Keratinocyte (primary cell): ENCODE measurements around the gene CLCN7. TPM values are rescaled to one million over a fixed set of nuclear protein-coding genes. Genes with fewer than 3 reads are reported as not detected.
"Not testable (repeated sequence)": the region's sequence is repeated elsewhere in the genome, so short reads cannot be mapped to it uniquely, and the experiment has no call there.

Experiments used
- DNase-seq: peaks from one replicate; pipeline ENCODE4 v3.0.0-alpha.2; 2011; ENCODE audit warnings: low read depth, missing footprints, low spot score
- FAIRE-seq: peaks from 2 replicates; lab custom pipeline; 2011; peaks lifted over from hg19 to GRCh38; lab: Jason Lieb, UNC
- H2AFZ ChIP-seq: 2 replicates; pipeline ENCODE4 v1.6.0; 2012; ENCODE audit warnings: low read length, control low read depth, inconsistent platforms; ENCODE audit not compliant: control insufficient read depth
- H3K27ac ChIP-seq: 2 replicates; pipeline ENCODE4 v1.5.1; 2011; ENCODE audit warnings: low read length; ENCODE audit not compliant: control insufficient read depth, insufficient read depth
- H3K27me3 ChIP-seq: 3 replicates; pipeline ENCODE4 v1.6.0; 2011; ENCODE audit warnings: low read length; ENCODE audit not compliant: control insufficient read depth, insufficient read depth; ENCODE audit errors: extremely low read depth
- H3K36me3 ChIP-seq, 2 experiments: 2 replicates in 1 of 2; 3 replicates in 1 of 2; pipeline ENCODE4 v1.5.1; 2011; ENCODE audit warnings: low read length in 2 of 2, mild to moderate bottlenecking in 1 of 2; ENCODE audit not compliant: control insufficient read depth in 2 of 2, insufficient read depth in 2 of 2; ENCODE audit errors: extremely low read depth in 1 of 2
- H3K4me1 ChIP-seq: 3 replicates; pipeline ENCODE4 v1.5.1; 2011; ENCODE audit warnings: low read length; ENCODE audit not compliant: control insufficient read depth, insufficient read depth; ENCODE audit errors: extremely low read depth
- H3K4me2 ChIP-seq: 3 replicates; pipeline ENCODE4 v1.6.0; 2011; ENCODE audit warnings: low read depth, low read length; ENCODE audit not compliant: control insufficient read depth, insufficient read depth; ENCODE audit errors: extremely low read depth
- H3K4me3 ChIP-seq, 3 experiments: fragments of 200-600 bp in 1 of 3; sonication (generic) in 1 of 3; 2 replicates in 2 of 3; 3 replicates in 1 of 3; pipeline ENCODE4 v1.5.1; 2011 to 2016; ENCODE audit warnings: low read length in 3 of 3, mild to moderate bottlenecking in 3 of 3, control low read depth in 2 of 3, inconsistent platforms in 1 of 3, low read depth in 1 of 3, mixed read lengths in 1 of 3, mixed run types in 1 of 3, moderate library complexity in 1 of 3; ENCODE audit not compliant: control insufficient read depth in 2 of 3, insufficient read depth in 2 of 3; ENCODE audit errors: extremely low read depth in 1 of 3
- H3K79me2 ChIP-seq: 2 replicates; pipeline ENCODE4 v1.6.0; 2012; ENCODE audit warnings: low read length; ENCODE audit not compliant: control insufficient read depth, insufficient read depth
- H3K9ac ChIP-seq: 3 replicates; pipeline ENCODE4 v1.6.0; 2011; ENCODE audit warnings: low read length; ENCODE audit not compliant: control insufficient read depth, insufficient read depth; ENCODE audit errors: extremely low read depth
- H3K9me1 ChIP-seq: 3 replicates; pipeline ENCODE4 v1.6.0; 2011; ENCODE audit warnings: low read length; ENCODE audit not compliant: control insufficient read depth, insufficient read depth; ENCODE audit errors: extremely low read depth
- H3K9me3 ChIP-seq: 2 replicates; pipeline ENCODE4 v1.5.1; 2012; ENCODE audit warnings: low read depth, low read length; ENCODE audit not compliant: control insufficient read depth
- H4K20me1 ChIP-seq: 3 replicates; pipeline ENCODE4 v1.6.0; 2011; ENCODE audit warnings: low read length; ENCODE audit not compliant: control insufficient read depth, insufficient read depth; ENCODE audit errors: extremely low read depth
- EZH2 ChIP-seq: IDR thresholded peaks from one replicate; pipeline ENCODE4 v1.6.1; 2012; ENCODE audit warnings: inconsistent platforms, mild to moderate bottlenecking, low read length, moderate library complexity
- dilution Hi-C: fragments of 300-500 bp; cut with MboI; formaldehyde crosslinking; loops from one replicate; pipeline ENCODE4 v1.7.0; 2020; ENCODE audit warnings: low sequenced_read_pairs; ENCODE audit not compliant: extremely low pct_ligation_motif_present
- polyA plus RNA-seq, 5 experiments: library from polyadenylated mRNA; depleted of rRNA in 3 of 5; stranded (reverse) in 3 of 5; stranded (forward) in 1 of 5; unstranded in 1 of 5; fragments of >200 nt; gene quantifications; 1 replicate in 1 of 5; 2 replicates in 3 of 5; 3 replicates in 1 of 5; pipeline versions ENCODE4 v1.2.1 to v1.2.3, GENCODE V29; 2011 to 2012; ENCODE audit warnings: missing spikeins in 2 of 5, low read depth in 1 of 5, low replicate concordance in 1 of 5
- TF ChIP-seq, protein P1 (sequence below), 3 experiments: IDR thresholded peaks in 1 of 3; conservative IDR thresholded peaks in 1 of 3; optimal IDR thresholded peaks in 1 of 3; 2 replicates in 2 of 3; 3 replicates in 1 of 3; pipeline versions ENCODE3 to v1.5.1; 2011; ENCODE audit warnings: low read length in 3 of 3, mild to moderate bottlenecking in 3 of 3, moderate library complexity in 2 of 3, control low read depth in 1 of 3, inconsistent platforms in 1 of 3; ENCODE audit not compliant: insufficient read depth in 2 of 3; ENCODE audit errors: extremely low read depth in 1 of 3

CLCN7 gene
- polyA plus RNA-seq, 1 donor (not counting 4 experiments of a cell fraction or from before 2014, with no cell fraction given), result 13.3 TPM

DNA sequence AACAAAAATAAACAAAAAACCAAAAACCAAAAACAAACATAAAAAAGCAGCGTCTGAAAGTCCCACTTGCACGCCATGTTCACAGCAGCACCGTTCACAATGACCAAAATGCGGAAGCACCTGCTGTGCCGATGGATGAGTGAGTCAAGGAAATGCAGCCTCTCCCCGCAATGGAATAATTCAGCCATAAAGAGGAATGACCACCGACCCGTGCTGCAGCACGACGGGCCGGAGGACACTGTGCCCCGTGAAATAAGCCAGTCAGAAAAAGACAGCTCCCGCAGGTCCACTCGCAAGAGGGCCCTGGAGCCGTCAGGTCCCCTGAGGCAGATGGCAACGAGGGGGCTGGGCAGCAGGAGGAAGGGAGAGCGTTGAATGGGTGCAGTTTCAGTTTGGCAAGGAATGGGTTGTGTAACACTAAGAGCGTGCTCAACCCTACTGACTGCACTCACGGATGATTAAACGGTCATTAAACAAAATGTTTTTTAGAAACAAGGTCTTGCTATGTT is 5.1 kb downstream of the CLCN7 start:
- no peaks in the 10 kb centered on the region for H3K27me3 ChIP-seq
- no peaks in the 10 kb centered on the region for H4K20me1 ChIP-seq
- no peak overlapping the region for H3K9ac ChIP-seq
- dilution Hi-C loops, result no loop called here
- H3K4me3 ChIP-seq, result no peak overlapping the region
- DNase-seq (no peak), FAIRE-seq (no peak)
- no peaks in the 10 kb centered on the region for H3K36me3 ChIP-seq
- peaks cover 59% of the 10 kb centered on the region for H3K79me2 ChIP-seq
- TF ChIP-seq, protein P1, sequence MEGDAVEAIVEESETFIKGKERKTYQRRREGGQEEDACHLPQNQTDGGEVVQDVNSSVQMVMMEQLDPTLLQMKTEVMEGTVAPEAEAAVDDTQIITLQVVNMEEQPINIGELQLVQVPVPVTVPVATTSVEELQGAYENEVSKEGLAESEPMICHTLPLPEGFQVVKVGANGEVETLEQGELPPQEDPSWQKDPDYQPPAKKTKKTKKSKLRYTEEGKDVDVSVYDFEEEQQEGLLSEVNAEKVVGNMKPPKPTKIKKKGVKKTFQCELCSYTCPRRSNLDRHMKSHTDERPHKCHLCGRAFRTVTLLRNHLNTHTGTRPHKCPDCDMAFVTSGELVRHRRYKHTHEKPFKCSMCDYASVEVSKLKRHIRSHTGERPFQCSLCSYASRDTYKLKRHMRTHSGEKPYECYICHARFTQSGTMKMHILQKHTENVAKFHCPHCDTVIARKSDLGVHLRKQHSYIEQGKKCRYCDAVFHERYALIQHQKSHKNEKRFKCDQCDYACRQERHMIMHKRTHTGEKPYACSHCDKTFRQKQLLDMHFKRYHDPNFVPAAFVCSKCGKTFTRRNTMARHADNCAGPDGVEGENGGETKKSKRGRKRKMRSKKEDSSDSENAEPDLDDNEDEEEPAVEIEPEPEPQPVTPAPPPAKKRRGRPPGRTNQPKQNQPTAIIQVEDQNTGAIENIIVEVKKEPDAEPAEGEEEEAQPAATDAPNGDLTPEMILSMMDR (optimal IDR thresholded peaks at IDR 0.05 in 1 of 3, IDR thresholded peaks at IDR 0.05 in 1 of 3, conservative IDR thresholded peaks at IDR 0.05 in 1 of 3; ENCODE audit: extremely low read depth in 1 of 3, insufficient read depth in 2 of 3, low read length in 3 of 3), result no peak
- TF ChIP-seq EZH2, result no peak
- H3K9me3 ChIP-seq, result no peaks in the 10 kb centered on the region
- H3K4me2 ChIP-seq, result no peak overlapping the region
- no peak overlapping the region for H2AFZ ChIP-seq
- no peaks in the 10 kb centered on the region for H3K9me1 ChIP-seq
- no peak overlapping the region for H3K27ac ChIP-seq
- H3K4me1 ChIP-seq, result peaks cover 8% of the 10 kb centered on the region

DNA sequence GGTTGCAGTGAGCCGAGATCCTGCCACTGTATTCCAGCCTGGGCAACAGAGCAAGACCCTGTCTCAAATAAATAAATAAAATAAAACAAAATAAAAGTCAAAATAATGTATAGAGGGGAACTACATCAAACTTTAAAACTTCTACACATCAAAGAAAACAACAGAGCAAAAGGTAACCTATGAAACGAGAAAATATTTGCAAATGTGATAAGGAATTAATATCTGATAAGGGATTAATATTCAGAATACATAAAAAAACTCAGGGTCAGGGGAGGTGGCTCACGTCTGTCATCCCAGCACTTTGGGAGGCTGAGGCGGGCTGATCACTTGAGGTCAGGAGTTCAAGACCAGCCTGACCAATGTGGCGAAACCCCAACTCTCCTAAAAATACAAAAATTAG is 5.7 kb downstream of the CLCN7 start:
- H3K9me3 ChIP-seq, DNase-seq, H3K27me3 ChIP-seq, H3K9me1 ChIP-seq, H3K36me3 ChIP-seq, H3K27ac ChIP-seq, H3K4me1 ChIP-seq, H2AFZ ChIP-seq, H3K9ac ChIP-seq, H3K4me3 ChIP-seq, H3K4me2 ChIP-seq, dilution Hi-C loops, FAIRE-seq, H4K20me1 ChIP-seq: not testable (repeated sequence)
- H3K79me2 ChIP-seq, result peaks cover 56% of the 10 kb centered on the region

DNA sequence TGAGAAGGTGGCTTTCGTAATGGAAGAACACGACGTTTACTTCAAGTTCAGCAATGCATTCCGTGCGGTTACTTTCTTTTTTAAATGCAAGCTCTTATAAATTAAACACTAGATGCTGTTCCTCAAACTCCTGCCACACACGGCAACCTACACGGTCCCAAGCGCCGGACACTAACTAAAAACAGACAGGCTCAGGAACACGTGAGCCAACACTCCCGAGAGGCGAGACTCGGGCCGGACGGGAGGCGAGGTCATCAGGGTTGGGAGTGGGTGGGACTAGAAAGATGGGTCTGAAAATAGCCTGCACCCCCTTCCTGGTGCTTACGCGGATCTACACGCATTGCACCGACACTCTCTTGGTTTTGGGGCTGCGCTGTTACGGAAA is 6.4 kb downstream of the CLCN7 start:
- Histone ChIP-seq H3K27me3 (no peaks in the 10 kb centered on the region), H3K4me3 (no peak overlapping the region), H3K9ac (no peak overlapping the region), H3K27ac (no peak overlapping the region), H3K9me3 (no peaks in the 10 kb centered on the region), H2AFZ (no peak overlapping the region), H3K4me2 (no peak overlapping the region), H4K20me1 (no peaks in the 10 kb centered on the region), H3K4me1 (no peaks in the 10 kb centered on the region), H3K79me2 (peaks cover 50% of the 10 kb centered on the region), H3K9me1 (no peaks in the 10 kb centered on the region), H3K36me3 (peaks cover 0 to 3% of the 10 kb centered on the region in 2 experiments)
- TF ChIP-seq, protein P1 (optimal IDR thresholded peaks at IDR 0.05 in 1 of 3, IDR thresholded peaks at IDR 0.05 in 1 of 3, conservative IDR thresholded peaks at IDR 0.05 in 1 of 3; ENCODE audit: extremely low read depth in 1 of 3, insufficient read depth in 2 of 3, low read length in 3 of 3), result no peak
- TF ChIP-seq EZH2, result no peak
- FAIRE-seq, result no peak
- DNase-seq, result no peak
- dilution Hi-C loops, result no loop called here
